ENCODE results near the gene TBL1XR1. TPM values are rescaled to one million over a fixed set of nuclear protein-coding genes. Genes with fewer than 3 reads are reported as not detected.

TBL1XR1 gene
- total RNA-seq, 1 experiment from 2014 or later, result 175 TPM

DNA sequence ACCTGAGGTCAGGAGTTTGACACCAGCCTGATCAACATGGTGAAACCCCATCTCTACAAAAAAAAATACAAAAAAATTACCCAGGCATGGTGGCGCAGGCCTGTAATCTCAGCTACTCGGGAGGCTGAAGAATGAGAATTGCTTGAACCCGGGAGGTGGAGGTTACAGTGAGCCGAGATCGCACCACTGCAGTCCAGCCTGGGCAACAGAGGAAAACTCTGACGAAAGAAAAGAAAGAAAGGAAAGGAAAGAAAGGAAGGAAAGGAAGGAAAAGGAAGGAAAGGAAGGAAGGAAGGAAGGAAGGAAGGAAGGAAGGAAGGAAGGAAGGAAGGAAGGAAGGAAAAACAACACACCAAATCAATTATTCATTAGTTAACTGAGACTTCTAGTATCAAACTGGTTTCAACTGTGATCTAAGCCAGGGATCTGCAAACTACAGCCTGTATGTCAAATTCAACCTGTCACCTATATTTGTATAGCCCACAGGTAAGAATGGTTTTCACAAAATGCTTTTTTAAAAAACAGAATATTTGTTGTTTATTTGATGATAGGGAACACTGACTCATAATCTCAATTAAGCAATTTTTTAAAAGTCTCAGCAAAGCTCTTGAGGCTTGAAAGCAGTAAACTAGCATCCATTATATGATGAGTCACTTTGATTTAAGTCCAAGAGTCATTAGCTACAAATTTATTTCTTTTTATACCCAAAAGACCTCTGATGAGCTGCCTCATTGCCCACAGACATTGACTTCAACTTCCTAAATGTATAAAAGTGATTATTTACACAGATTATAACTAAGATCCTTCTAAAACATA, 127.6 kb downstream of the TBL1XR1 start:
- Mint-ChIP-seq H3K4me1 (peaks cover 19 to 27% of the 10 kb centered on the region in 2 experiments), H3K9me3 (no peaks in the 10 kb centered on the region), H3K27ac (peak overlapping the region in 2 of 3 experiments; percentile 4 to 56; a peak in 3 of 7 replicates), H3K27me3 (ENCODE audit: low read depth) (no peaks in the 10 kb centered on the region), H3K36me3 (ENCODE audit: insufficient read depth in 1 of 3, low read depth in 3 of 3) (no peaks in the 10 kb centered on the region; a peak in 2 of 7 replicates), H3K4me3 (no peak overlapping the region)
- no peak overlapping the region for H4K91ac ChIP-seq (ENCODE audit: insufficient read length, low read depth, low read length)
- no peak overlapping the region for H2BK20ac ChIP-seq (ENCODE audit: low read depth, low read length, poor library complexity, severe bottlenecking)
- no peaks in the 10 kb centered on the region for H3K9me3 ChIP-seq (ENCODE audit: control insufficient read depth, low read depth, low read length)
- H3K18ac ChIP-seq (ENCODE audit: insufficient read length, low read depth, low read length), result no peak overlapping the region
- peaks cover 5% of the 10 kb centered on the region; the same call in 1 of the 2 replicates for H3K4me1 ChIP-seq (ENCODE audit: insufficient read depth, low read length)
- H3K56ac ChIP-seq (ENCODE audit: insufficient read length, low read depth, low read length), result no peak overlapping the region
- H2BK120ac ChIP-seq (ENCODE audit: low read depth, low read length, poor library complexity, severe bottlenecking), result no peak overlapping the region
- H3K79me2 ChIP-seq (ENCODE audit: insufficient read depth, low read length), result peaks cover 28% of the 10 kb centered on the region; the same call in 1 of the 2 replicates
- H4K5ac ChIP-seq (ENCODE audit: insufficient read length, low read depth, low read length), result no peak overlapping the region
- H3K79me1 ChIP-seq (ENCODE audit: insufficient read depth, low read depth, low read length, poor library complexity, severe bottlenecking), result peaks cover 16% of the 10 kb centered on the region
- no peak overlapping the region for H2AK5ac ChIP-seq (ENCODE audit: insufficient read length, low read length)
- no peak overlapping the region for H2BK12ac ChIP-seq (ENCODE audit: insufficient read length, low read depth, low read length)
- H3K27me3 ChIP-seq (ENCODE audit: insufficient read depth, low read length), result no peaks in the 10 kb centered on the region
- TF ChIP-seq, protein P1, sequence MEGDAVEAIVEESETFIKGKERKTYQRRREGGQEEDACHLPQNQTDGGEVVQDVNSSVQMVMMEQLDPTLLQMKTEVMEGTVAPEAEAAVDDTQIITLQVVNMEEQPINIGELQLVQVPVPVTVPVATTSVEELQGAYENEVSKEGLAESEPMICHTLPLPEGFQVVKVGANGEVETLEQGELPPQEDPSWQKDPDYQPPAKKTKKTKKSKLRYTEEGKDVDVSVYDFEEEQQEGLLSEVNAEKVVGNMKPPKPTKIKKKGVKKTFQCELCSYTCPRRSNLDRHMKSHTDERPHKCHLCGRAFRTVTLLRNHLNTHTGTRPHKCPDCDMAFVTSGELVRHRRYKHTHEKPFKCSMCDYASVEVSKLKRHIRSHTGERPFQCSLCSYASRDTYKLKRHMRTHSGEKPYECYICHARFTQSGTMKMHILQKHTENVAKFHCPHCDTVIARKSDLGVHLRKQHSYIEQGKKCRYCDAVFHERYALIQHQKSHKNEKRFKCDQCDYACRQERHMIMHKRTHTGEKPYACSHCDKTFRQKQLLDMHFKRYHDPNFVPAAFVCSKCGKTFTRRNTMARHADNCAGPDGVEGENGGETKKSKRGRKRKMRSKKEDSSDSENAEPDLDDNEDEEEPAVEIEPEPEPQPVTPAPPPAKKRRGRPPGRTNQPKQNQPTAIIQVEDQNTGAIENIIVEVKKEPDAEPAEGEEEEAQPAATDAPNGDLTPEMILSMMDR (conservative IDR thresholded peaks at IDR 0.05), result no peak
- no peak overlapping the region for H2BK15ac ChIP-seq (ENCODE audit: low read depth, low read length)
- no peak overlapping the region for H4K8ac ChIP-seq (replicated peaks; ENCODE audit: insufficient read length, low read depth, low read length)
- no peak overlapping the region for H3K27ac ChIP-seq (ENCODE audit: insufficient read length, low read depth, low read length)
- no peak overlapping the region for H3K9ac ChIP-seq (ENCODE audit: extremely low read depth, insufficient read length, low read length)
- no peak overlapping the region for H3K14ac ChIP-seq (ENCODE audit: insufficient read depth, low read length)
- no CpG with 5 or more reads among the region's 6 CpGs for WGBS (ENCODE audit: extremely low coverage, insufficient read length, low lambda C conversion rate)
- DNase-seq, result no peak
- H3K23ac ChIP-seq (ENCODE audit: insufficient read length, low read depth, low read length), result no peak overlapping the region
- H3K23me2 ChIP-seq (ENCODE audit: insufficient read length, low read depth, low read length, poor library complexity, severe bottlenecking), result no peaks in the 10 kb centered on the region
- H3T11ph ChIP-seq (ENCODE audit: low read length), result no peak overlapping the region
- no peak overlapping the region for H2BK5ac ChIP-seq (ENCODE audit: insufficient read length, low read length)
- H4K20me1 ChIP-seq (ENCODE audit: control insufficient read depth, insufficient read depth, insufficient read length), result no peaks in the 10 kb centered on the region
- no peak overlapping the region for H3K4ac ChIP-seq (ENCODE audit: low read depth, low read length)
- no peak overlapping the region for H3K4me2 ChIP-seq (ENCODE audit: insufficient read depth, insufficient read length, low read length)
- no peak overlapping the region for H2AFZ ChIP-seq (ENCODE audit: low read length)

Measured in H9 (cell line).